Measurements from ENCODE around the gene RTRAF.
A peak's percentile ranks its signal among the peaks of the same experiment; 100 is the strongest.

RTRAF gene

DNA sequence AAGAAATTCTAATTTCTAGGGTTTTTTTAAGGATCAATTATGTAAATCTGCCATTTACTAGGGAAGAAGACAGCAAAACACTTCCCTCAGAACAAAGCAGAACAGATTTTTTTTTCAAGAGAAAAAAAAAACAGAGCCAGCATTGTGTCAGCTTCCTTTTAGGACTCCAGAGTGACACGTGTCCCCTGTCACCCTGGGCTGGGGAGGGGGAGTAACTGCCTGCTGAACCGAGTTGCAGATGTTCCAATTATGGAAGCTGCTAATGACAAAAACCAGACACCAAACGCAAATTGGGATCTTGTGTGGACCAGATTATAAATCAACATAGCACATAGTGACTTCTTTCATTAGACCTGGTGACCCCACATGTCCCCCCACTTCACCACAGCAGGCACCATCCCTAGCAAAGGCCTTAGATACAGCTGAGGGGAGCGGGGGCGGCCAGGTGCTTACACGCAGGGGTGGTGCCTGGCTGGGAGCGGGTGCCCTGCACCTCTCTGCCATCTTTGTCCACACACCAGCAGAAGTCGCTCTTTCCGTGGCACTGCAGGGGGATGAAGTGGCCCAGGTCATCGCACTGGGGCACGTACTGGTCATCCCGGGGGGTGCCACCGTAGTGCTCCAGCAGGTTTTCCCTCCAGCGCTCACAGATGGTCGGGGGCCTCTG is 25.4 kb downstream of the RTRAF start:
- intact Hi-C loops (cut with DNase I), result no loop called here
- peak; percentile 34 to 85 (median 70) for DNase-seq

DNA sequence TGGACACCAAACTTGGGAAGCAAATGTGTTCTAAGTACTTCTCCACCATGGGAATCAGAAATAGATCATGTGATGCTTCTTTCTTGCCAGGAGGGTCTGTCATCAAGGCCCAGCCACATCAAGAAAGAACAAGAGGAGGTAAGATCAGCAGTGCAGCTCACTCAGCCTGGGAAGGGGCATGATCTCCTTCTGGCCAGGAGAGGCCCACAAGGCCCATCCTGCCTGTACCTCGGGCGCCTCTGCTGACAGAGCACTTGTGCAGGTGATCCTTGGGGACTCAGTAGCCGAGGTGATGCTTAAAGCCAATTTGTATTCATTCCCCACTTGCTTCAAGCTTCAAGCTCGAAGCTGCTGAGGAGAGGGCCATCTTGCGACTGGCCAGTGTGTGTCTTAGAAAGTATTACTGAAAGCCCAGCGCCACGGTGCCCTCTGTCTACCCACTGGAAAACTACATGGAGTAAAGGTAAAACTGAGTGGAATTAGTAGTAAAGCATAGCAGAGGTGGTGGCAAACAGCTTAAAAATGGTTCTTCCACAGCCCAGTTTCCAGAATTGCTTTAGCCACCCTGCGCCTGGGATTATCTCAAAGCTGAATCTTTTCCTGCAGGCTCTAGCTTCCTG is 26.2 kb downstream of the RTRAF start:
- peak; percentile 30 to 90 (median 68) for DNase-seq
- intact Hi-C loops (cut with DNase I), result no loop called here

- intact Hi-C loops (cut with DNase I), result no loop called here
- DNase-seq, result no peak
These were observed 28.9 kb downstream of the RTRAF start for GRCh38 chr14:52018252-52018651.

- intact Hi-C loops (cut with DNase I), result no loop called here
- DNase-seq, result no peak
These were observed 29.6 kb downstream of the RTRAF start for GRCh38 chr14:52018970-52019369.

- DNase-seq, result no peak
- intact Hi-C loops (cut with DNase I), result no loop called here
These were observed 30.9 kb downstream of the RTRAF start for GRCh38 chr14:52020161-52020714.

- intact Hi-C loops (cut with DNase I), result no loop called here
- DNase-seq, result no peak
These were observed 31.7 kb downstream of the RTRAF start for GRCh38 chr14:52020866-52021717.

DNA sequence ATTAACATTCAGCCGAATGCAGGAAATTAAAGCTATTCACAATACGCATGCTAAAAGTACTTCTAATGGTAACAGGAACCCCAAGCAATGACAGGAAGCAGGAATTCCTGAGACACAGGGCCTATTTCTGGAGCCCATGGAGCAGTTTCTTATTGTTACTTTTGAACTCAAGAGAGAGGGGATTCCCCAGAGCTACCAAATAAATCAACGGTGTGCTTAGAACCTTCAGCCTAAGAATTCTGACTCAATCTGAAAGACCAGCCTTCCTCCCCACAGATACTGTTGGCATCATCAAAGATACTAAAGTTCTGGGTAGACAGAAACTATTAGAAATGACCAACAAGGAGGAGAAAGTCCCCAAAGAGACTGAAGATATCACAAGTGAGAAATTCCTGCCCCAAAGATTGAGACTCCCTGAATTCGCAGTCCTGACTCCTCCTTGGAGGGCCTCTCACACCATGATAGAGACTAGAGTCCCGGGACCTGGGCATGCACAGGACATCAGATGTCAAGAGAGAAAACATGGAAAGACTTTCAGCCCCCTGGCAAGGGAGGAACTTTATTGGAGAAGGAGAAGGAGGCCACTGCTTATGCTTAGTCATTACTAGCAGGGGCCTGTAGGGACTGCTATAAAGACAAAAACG is 32.7 kb downstream of the RTRAF start:
- intact Hi-C loops (cut with DNase I), result no loop called here

GRCh38 chr14:52023518-52023917 is 34.2 kb downstream of the RTRAF start:
- intact Hi-C loops (cut with DNase I), result no loop called here
- no peak for DNase-seq

More for the DNA sequence above, 32.7 kb downstream of the RTRAF start:
- DNase-seq, result no peak

- intact Hi-C loops (cut with DNase I), result no loop called here
- no peak for DNase-seq
These were observed 36.0 kb downstream of the RTRAF start for GRCh38 chr14:52025310-52025709.

GRCh38 chr14:52026017-52026660 is 36.8 kb downstream of the RTRAF start:
- DNase-seq, result peak in 9 of 42 donors; percentile 15 to 47 (median 23)
- intact Hi-C loops (cut with DNase I), result no loop called here

GRCh38 chr14:52026901-52027300 is 37.6 kb downstream of the RTRAF start:
- intact Hi-C loops (cut with DNase I), result no loop called here
- DNase-seq, result peak in 20 of 42 donors; percentile 9 to 72 (median 42)

GRCh38 chr14:52029881-52030280 is 40.5 kb downstream of the RTRAF start:
- intact Hi-C loops (cut with DNase I), result no loop called here
- DNase-seq, result no peak

DNA sequence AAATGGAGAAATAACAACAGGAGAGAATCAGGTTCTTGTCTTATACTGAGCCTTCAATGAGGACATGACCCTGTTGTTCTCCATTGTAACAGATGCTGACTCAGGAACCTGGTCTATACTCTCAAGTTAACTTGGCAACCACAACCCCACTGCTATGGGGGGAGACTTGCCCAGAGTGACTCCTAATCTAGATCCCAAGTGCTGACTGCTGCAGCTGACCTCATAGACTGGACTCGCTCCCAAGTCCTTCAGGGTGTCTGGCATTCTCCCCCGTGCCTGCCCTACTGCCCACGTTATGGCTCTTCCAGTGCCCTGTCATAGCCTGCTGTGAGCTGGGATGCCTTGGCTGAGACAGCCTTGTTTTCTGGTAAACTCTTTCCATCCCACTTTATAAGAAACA is 42.4 kb downstream of the RTRAF start:
- no peak for DNase-seq
- intact Hi-C loops (cut with DNase I), result no loop called here

GRCh38 chr14:52032204-52032801 is 43.0 kb downstream of the RTRAF start:
- peak in 1 of 42 donors; percentile 1 for DNase-seq
- intact Hi-C loops (cut with DNase I), result no loop called here

DNA sequence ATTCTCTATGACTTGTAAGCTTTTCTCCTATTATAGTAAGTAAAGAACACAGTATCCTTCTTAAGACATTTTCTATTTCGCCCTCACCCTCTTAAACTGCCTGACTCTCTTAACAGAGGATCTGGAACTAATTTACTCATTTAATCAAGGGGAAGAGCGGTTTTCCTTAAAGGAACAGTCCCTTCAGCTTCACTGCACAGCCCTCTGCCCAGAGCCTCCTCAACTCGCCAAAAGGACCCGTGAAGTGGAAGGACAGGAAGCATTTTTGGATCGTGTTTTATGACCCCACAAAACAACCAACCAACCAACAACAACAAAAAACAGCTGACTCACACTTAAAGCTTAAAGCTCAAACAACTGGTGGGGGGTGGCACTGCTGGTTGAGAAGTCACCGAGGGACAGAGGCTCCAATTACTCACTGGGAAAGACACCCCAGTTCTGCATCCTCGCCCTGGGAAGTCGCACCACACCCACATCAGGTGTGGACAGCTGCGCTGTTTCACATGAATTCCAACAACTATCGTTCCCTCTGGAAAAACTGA is 43.8 kb downstream of the RTRAF start:
- intact Hi-C loops (cut with DNase I), result no loop called here

DNA sequence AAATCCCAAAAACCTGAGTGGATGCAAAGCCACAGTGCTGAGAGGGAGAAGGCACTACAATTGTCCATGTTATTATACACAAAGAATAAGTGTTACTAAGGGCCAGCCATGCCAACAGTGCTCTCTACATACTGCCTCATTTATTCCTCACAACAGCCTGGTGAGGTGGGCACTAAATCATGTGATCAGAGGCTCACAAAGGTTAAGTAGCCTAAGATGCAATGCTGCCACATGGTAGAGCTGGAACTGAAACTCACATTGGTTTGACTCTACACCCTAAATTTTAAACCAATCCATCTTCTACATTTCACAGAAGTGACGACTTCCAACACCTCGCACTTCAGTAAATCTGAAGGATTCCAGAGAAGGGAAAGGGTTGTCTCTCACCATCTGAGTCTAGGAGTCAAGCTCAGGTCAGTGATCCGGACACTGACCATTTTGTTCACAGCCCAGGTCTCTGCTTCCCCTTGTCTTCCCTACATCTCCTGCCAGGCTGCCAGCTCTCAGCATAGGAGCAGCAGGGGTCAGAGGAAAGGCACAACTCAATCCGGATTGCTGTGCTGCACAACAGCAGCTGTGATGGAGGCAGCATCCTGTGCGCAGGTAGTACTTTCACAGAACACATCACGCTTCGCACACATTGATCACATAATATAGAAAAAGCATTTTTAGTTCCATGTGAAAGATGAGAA is 49.9 kb downstream of the RTRAF start:
- intact Hi-C loops (cut with DNase I), result no loop called here
- no peak for DNase-seq

More for the DNA sequence above, 43.8 kb downstream of the RTRAF start:
- DNase-seq, result peak in 1 of 42 donors; percentile 20

DNA sequence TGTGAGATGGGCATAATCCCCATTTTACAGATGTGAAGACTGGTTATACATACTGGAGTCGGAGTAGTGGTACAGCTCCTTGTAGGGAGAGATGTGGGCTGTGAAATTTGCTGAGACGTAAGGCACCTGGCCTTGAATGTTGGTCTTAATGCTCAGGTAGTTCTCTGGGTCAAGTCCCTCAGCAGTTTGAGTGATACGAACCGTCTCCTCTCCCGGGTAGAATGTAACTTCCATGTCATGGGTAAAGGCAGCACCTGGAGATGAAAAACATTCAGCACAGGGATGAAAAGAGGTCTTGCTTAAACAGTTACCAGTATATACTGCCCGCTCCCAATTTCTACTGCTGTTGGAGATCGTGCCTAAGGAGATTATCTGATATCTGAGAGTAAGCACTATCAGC is 51.3 kb downstream of the RTRAF start:
- intact Hi-C loops (cut with DNase I), result no loop called here
- DNase-seq, result no peak

Data from head of caudate nucleus (tissue), 42 donors.